Testis (tissue), 2 donors: Measurements from ENCODE around the gene MKI67.

Experiments
- POLR2A ChIP-seq: fragments of 450-650 bp; IDR thresholded peaks from one replicate; pipeline ENCODE4 v1.6.1; 2017; ENCODE audit warnings: antibody characterized with exemption, mild to moderate bottlenecking, moderate library complexity
- TF ChIP-seq, protein P1 (sequence below), 3 experiments: fragments of 450-650 bp in 2 of 3; fragments of 200-600 bp in 1 of 3; sonication (generic) in 1 of 3; IDR thresholded peaks; one replicate each; pipeline ENCODE4 v1.5.1; 2016 to 2019; ENCODE audit warnings: antibody characterized with exemption in 3 of 3, mild to moderate bottlenecking in 2 of 3, moderate library complexity in 1 of 3

GRCh38 chr10:128066870-128067382, 59.3 kb downstream of the MKI67 start:
- TF ChIP-seq, protein P1, sequence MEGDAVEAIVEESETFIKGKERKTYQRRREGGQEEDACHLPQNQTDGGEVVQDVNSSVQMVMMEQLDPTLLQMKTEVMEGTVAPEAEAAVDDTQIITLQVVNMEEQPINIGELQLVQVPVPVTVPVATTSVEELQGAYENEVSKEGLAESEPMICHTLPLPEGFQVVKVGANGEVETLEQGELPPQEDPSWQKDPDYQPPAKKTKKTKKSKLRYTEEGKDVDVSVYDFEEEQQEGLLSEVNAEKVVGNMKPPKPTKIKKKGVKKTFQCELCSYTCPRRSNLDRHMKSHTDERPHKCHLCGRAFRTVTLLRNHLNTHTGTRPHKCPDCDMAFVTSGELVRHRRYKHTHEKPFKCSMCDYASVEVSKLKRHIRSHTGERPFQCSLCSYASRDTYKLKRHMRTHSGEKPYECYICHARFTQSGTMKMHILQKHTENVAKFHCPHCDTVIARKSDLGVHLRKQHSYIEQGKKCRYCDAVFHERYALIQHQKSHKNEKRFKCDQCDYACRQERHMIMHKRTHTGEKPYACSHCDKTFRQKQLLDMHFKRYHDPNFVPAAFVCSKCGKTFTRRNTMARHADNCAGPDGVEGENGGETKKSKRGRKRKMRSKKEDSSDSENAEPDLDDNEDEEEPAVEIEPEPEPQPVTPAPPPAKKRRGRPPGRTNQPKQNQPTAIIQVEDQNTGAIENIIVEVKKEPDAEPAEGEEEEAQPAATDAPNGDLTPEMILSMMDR (IDR thresholded peaks at IDR 0.05) = no peak
- no peak for TF ChIP-seq POLR2A
